Stimulated activated CD4-positive, alpha-beta T cell treated with anti-CD3 and anti-CD28 coated beads, Interleukin-2, amount 100 ng/mL, for 4 hours (primary cell): ENCODE results near the gene RAF1.

Source experiments
- DNase-seq: peaks from one replicate; pipeline ENCODE4 v3.0.0-alpha.2; 2020; ENCODE audit warnings: low read depth

Gene RAF1

DNA sequence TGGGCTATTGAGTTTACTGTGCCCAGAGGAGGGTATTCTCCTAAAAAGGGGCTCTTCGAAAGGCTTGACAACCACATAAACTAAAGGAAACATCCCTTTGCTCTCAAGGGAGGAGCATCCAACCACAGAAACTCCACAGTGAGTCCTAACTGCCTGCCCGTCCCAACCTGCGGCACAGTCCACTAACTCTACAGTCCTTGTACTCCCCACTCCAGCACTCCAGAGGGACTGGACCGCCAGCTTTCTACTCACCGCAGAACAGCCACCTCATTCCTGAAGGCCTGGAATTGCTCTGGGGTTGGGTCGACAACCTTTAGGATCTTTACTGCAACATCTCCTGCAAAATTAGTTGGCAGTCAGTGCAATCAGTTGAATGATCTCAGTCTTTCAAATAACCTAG, 72.5 kb downstream of the RAF1 start:
- no peak for DNase-seq

DNA sequence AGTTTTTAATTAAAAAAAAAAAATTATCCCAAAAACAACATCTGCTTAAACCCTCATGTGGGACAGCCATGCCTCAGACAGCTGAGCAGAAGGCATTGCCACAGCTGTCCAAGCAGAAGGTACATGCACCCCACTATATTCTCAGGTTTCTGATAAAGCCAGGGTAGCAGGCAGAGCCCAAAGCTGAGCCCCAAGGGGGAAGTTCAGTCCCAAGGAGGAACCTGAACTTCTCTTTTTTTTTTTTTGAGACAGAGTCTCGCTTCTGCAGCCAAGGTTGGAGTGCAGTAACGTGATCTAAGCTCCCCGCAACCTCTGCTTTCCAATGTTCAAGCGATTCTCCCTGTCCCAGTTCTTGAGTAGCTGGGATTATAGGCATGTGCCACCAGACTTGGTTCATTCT, 73.8 kb downstream of the RAF1 start:
- no peak for DNase-seq

DNA sequence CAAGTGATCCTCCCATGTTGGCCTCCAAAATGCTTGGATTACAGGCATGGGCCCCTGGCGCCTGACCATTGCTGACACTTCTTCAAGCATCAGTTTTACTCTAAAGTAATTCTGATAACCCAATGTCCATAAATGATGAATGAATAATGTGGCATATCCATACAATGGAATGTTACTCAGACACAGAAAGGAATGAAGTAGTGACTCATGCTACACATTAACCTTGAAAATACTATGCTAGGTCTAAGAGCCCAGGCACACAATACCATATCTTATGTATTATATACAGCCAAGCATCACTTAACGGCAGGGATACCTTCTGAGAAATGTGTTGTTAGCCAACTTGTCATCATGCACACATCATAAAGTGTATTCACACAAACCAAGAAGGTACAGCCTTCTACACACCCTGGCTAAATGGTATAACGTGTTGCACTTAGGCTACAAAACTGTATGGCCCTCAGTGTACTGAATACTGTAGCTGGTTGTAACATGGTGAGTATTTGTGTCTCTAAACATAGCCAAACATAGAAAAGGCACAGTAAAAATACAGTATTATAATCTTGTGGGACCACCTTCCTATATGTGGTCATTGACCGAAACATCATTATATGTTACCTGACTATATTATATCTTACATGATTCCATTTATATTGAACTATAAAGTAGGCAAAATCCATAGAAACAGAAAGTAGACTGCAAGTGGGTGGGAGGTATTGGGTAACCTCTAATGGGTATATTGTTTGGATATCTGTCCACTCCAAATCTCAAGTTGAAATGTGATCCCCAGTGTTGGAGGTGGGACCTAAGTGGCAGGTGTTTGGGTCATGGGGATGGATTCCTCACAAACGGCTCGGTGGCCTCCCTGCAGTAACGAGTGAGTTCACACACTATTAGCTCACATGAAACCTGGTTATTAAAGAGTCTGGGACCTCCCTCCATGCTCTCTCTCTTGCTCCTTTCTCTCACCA, 75.6 kb downstream of the RAF1 start:
- DNase-seq, result no peak

DNA sequence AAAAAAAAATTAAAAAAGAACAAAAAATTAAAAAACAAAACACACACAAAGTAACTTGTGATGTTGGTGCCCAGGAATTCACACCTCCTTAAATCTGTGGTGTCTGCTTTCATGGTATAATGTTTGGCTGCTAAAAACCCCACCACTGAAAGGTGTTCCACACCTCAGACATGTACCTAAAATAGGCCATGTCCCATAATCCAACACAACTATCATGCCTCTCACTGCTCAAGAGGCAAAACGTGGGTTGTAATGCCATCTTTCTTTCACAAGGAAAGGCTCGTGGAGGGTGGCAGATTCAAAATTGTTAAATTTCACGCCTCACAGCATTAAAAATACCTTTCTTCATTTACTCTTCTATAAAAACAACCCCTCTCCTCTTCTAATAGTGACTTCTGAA, 77.5 kb downstream of the RAF1 start:
- no peak for DNase-seq

DNA sequence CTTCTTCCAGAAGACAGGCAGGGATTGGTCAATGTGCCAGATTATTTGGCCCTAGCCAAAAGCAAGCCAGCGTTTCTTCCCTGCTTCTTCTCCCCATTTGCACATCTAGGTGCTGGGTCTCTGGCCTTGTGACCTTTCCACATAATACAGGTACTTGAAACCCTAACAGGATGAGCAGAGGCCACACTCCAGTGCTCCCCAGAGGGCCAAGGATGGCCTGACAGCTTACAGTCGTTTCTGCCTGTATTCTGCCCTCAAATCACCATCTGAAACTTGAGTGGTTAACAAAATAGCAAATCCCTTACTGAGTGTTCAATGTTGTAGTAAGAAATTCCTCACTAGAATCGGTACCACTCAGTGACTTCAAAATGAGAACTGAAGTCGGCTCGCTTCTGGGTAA, 77.9 kb downstream of the RAF1 start:
- DNase-seq, result no peak

DNA sequence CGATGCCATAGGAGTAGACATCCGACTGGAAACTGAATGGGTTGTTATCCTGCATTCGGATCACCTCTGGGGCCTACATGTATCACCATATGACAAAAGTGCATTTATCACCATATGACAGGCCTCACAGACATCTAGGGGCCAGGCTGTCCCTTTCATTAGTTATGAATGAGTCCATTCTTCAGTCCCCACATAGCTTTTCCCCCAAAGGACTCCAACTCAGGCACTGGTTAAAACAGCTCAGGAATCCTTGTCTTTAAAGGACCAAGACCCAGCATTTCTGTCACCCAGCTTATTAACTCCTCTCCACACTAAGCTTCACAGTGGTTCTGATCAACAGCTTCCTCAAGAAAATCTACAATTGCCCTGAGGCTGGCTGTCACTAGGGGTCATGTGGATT, 78.7 kb downstream of the RAF1 start:
- no peak for DNase-seq

DNA sequence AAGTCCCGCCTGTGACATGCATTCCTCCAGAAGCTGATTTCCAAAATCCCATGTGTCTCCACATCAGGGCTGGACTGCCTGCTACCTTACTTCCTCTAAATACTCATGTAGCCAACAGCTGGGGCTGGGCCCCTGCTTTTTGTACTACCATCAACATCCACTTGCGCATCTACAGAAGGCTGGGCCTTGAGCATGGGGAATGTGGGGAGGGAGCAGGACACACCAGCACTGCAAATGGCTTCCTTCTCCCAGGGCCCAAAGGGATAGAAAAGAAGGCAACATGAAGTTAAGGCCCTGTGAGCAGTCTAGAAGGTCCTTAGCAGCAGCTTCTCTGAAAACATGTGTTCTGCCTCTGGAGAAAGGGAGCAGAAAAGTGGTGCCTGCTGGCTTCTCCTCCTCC, 79.8 kb downstream of the RAF1 start:
- no peak for DNase-seq

DNA sequence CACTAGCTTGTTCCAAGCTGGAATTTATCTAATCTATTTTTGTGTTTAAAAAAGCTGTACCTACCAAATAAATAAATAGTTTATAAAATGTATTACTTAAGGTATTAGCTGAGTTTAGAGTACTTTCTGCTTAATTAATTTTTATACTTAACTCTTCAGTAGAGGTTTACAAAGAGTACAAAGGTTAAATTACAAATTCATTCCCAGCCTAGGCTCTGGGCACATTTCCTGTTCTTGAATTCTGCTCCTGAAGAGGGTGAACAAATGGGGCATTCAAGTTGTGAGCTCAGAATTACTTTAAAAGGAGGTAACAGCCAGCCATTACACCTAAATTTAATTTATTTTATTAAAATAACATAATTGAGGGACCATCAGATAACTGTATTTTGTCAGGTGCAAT, 80.6 kb downstream of the RAF1 start:
- no peak for DNase-seq

DNA sequence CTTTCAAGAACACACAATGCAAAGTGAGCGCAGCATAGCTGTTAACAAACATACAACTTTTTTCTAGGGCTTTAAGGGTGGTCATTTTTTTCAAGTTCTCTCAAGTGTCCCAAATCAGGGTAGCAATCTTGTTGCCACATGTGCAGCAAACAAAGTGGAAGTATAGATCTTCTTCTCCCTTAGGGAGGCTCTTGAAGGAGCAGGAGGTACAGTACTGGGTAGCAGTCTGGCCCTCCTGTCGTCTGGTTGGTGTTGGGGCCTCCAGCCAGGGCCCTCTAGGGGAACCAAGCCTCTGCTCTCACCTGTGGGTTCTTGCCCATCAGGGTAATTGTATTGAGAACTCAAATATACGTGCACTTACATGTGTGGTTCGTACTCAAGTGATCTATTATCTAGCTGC, 81.2 kb downstream of the RAF1 start:
- no peak for DNase-seq

DNA sequence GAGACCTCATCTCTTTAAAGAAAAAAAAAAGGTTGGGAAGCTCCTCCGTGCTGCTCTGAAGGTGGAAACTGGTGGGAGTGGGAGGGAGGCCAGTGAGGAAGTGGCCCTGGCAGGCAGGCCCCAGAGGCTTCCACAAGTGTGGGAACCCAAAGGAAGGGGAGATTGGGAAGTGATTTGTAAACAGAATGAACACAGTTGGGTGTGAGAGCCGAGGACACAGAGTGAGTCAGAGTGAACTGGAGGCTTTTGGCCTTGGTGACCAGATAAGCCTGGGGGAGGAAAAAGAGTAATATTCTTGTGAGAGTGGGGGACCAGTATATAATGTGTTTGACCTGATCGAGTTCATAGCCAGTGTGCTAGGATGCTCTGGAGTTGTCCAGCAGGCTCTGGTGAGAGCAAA, 84.0 kb downstream of the RAF1 start:
- DNase-seq, result no peak

DNA sequence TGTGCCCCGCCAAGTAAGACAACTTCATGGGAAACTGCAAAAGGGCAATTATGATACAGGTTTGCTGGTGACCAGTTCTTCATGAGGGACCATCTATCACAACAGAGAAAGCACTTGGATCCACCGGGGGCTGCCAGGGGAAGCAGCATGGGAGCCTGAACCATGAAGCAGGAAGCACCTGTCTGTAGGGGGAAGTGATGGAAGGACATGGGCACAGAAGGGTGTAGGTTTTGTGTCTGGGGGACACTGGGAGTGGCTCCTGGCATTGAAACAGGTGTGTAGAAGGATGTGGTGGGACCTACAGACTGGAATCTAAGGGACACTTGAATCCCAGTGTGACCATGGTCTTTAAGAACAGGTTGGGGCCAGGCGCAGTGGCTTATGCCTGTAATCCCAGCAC, 84.5 kb downstream of the RAF1 start:
- no peak for DNase-seq

DNA sequence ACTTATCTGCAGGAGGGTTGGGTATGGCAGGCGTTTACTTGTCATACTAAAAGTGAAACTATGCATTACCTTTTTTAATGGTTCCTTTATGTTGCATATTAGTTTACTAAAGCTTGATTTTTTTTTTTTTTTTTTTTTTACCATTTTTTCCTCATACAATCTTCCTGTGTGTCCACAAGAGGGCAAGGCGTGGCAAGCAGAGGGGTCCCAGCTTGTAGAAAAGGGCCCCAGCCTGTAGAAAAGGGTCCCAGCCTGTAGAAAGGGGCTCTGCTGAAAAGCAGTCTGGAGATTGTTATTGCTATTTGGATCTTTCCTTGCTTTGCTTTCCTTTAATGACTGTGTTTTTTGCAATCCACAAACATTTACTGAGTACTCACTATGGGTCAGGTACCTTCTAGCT, 85.2 kb downstream of the RAF1 start:
- no peak for DNase-seq

DNA sequence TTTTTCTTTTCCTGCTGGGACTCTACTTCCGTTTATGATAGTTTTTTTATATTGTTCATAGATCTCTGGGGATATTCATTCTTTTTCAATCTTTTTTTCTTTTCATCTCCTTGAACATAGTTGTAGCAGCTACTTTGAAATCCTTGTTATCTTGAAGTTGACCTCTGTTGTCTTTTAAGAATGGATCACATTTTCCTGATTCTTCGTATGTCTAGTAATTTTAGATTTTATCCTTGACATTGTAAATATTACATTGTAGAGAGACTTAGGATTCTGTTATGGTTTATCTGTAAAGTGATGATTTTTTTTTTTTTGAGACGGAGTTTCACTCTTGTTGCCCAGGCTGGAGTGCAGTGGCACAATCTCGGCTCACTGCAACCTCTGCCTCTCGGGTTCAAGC, 86.5 kb downstream of the RAF1 start:
- DNase-seq, result no peak

DNA sequence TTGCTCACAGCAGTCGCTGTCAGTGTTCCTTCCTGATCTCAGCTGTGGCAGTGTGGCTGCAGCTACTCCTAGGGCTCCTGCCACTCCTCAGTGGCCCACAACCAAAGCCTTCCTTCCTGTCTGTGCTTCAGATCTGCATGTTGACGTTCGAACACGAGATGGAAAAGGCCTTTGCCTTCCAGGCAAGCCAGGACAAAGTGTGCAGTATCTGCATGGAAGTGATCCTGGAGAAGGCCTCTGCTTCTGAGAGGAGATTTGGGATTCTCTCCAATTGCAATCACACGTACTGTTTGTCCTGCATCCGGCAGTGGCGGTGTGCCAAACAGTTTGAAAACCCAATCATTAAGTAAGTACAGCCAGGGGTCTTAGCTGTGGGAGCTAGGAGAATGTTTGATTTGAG, 89.3 kb downstream of the RAF1 start:
- no peak for DNase-seq

DNA sequence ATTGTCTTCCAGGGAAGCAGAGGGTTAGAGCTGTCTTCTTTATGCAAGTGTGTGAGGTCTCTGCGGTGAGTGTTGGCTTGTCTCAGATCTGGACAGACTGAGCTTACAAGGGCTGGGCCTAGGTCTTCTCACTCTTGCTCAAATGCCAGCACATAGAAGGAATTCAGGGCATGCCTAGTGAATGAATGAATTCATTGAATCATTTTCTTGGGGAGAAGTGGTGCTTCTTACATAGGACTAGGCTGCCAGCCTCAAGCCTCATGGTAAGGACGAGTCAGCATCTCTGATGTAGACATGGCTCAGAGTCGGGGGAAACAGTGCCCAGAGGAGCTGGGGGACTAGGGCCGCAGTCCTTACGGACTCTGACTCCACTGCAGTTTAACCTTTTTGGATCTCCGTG, 89.8 kb downstream of the RAF1 start:
- no peak for DNase-seq

DNA sequence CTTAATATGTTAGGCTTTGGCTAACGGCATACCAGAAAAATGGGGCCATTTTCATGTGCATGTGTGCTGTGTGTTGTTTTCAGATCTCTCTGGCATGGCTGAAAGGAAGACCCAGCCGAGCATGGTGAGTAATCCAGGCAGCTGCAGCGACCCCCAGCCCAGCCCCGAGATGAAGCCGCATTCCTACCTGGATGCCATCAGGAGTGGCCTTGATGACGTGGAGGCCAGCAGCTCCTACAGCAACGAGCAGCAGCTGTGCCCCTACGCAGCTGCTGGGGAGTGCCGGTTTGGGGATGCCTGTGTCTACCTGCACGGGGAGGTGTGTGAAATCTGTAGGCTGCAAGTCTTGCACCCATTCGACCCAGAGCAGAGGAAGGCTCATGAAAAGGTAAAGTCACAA, 91.9 kb downstream of the RAF1 start:
- DNase-seq, result no peak

DNA sequence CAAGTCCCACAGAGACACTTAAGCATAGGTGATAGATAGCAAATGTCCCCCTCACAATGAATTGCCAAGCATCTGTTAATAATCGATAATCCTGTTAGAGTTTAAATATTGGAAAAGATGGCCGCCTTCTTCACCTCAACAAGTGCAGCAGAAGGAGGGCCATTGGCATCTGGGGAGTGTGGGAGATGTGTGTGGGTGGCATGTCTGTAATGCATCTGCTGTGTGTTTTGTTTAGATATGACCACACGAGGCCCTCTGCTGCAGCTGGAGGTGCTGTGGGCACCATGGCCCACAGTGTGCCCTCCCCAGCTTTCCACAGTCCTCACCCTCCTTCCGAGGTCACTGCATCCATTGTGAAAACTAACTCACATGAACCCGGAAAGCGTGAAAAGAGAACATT, 94.1 kb downstream of the RAF1 start:
- DNase-seq, result no peak

DNA sequence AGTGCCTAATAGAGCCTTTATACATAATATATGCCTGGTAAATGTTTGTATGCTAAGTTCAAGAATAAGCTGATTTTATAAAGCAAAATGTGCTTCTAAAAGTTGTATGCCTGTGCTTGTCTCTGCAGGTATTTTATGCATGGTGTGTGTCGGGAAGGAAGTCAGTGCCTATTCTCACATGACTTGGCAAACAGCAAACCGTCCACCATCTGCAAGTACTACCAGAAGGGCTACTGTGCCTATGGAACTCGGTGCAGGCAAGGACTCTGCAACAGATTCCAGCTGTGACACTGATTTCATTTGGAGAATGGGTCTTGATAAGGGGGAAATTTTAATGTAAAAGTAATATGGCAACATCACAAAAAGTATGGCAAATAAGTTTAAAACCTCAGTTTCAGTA, 95.2 kb downstream of the RAF1 start:
- DNase-seq, result no peak

DNA sequence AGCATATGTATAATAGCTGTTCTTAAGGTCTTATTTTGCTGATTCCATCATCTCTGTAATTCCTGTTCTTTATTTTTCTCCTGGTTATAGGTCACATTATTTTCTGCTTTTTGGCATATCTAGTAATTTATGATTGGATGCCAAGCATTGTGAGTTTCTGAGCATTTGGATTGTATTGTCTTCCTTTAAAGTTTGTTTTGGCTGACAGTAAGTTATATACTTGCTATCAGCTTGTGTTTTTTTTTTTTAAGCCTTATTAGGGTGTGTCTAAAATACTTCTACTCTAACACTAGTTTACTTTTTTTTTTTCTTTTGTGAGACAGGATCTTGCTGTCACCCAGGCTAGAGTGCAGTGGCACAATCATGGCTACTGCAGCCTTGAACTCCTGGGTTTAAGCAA, 96.9 kb downstream of the RAF1 start:
- no peak for DNase-seq

DNA sequence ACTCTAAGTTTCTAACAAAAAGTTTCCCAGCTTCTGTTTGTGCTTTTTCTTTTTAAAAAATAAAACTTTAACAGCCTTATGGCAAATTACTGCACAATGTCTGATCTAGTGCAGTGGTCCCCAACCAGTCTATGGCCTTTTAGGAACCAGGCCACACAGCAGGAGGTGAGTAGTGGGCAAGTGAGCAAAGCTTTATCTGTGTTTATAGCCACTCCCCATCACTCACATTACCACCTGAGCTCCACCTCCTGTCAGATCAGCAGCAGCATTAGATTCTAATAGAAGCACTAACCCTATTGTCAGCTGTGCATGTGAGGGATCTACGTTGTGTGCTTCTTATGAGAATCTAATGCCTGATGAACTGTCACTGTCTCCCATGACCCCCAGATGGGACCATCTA, 101.5 kb downstream of the RAF1 start:
- no peak for DNase-seq

DNA sequence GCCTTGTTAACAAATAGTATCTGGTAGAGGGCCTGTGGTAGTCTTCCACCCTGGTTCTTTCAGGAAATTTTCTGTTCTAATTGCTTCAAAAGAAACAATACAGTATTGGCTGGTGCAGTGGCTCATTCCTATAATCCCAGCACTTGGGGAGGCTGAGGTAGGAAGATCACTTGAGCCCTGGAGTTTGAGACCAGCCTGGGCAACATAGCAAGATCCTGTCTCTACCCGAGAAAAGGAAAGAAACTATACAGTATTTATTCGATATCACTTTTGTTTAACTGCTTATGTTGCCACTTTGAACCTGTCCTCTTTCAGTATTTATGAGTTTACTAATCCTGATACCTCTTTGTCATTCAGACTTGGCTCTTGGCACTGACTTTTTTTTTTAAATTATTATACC, 102.5 kb downstream of the RAF1 start:
- DNase-seq, result no peak

DNA sequence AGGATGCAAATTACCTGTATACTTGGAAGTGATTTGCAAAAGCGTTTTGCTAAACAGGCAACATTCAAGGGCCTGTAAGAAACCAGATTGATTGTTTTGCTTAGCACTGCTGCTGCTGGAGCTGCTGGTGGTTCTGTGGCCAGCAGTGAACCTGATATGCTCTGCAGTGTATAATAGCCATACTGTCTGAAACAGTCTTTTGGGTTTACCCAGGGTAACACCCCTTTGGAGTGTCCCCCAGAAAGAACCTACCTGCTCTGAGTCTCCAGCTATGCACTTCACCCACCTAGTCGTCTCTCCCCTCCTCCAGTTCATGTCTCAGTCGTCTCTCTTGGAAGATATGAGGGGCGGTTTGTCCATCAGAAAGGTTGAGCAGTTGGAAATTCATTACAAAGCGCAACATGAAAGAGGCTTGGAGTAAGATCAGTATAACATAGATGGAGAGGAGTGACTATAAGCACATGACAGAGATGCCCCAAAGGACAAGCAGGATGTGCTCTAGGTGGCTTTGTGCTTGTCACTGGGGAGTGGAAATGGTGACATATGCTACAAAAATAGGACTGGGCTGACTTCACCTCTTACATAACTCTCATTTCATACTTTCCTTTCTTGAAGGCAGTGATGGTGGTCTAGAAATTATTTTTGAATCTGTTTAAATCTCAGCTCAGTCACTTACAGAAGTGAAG, 103.3 kb downstream of the RAF1 start:
- DNase-seq, result no peak

DNA sequence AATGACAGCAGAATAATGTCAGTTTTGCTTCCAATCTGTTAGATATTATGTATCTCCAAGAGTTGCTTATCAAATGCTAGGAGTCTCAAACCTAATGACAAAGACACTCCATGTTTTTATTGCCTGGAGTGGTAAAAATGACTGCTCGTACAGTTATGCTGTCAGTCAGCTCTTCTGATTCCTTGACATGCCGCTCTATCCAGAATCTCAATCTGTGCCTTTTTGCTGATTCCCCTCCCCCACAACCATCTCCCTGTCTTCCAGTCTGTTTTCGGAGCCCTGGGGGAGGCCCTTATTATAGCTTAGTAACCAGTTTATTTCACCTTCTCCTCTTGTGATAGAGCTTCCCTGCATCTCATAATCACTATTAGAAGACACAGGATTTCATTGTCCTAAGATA, 104.4 kb downstream of the RAF1 start:
- no peak for DNase-seq

DNA sequence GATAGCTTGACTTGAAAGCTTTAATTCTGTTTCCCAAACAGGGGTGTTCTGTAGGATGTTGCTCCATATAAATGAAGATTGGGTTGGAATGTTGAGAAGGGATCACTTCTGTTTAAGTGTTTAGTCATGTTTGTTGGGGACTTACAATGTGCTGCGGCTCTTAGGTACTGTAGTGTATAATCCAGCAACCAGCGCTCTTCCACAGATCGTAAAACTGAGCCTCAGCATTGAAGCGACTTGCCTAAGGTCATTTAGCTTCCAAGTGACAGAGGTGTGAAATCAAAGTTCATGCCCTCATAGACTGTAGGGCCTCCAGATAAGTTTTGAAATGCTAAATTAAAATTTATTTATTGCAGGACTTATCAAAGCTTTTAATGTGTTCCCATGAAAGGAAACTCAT, 105.2 kb downstream of the RAF1 start:
- DNase-seq, result no peak
